K562 (cell line): ENCODE results near the gene DGCR6L. TPM values are rescaled to one million over a fixed set of nuclear protein-coding genes. Genes with fewer than 3 reads are reported as not detected.

Source experiments
- ADNP ChIP-seq: fragments of 200-800 bp; sonication (Bioruptor generic); IDR thresholded peaks from 2 replicates; pipeline ENCODE4 v1.6.1; 2016; ENCODE audit warnings: missing genetic modification characterization, missing compliant biosample characterization
- BDP1 ChIP-seq: IDR thresholded peaks from 3 replicates; pipeline ENCODE4 v1.6.1; 2011; ENCODE audit not compliant: insufficient read length, insufficient read depth
- ETV6 ChIP-seq, 3 experiments: fragments of 150-350 bp in 1 of 3; sonication (generic) in 1 of 3; formaldehyde crosslinking in 1 of 3; IDR thresholded peaks; 2 replicates each; pipeline versions ENCODE4 v1.6.1 to v1.8.0; 2014 to 2022; ENCODE audit warnings: borderline replicate concordance in 2 of 3, low read depth in 2 of 3, antibody characterized with exemption in 1 of 3, low read length in 1 of 3, mild to moderate bottlenecking in 1 of 3, missing genetic modification reagents in 1 of 3
- FOXP4 ChIP-seq: sonication (generic); formaldehyde crosslinking; IDR thresholded peaks from 2 replicates; pipeline ENCODE4 v1.8.0; 2022; ENCODE audit warnings: mild to moderate bottlenecking, missing genetic modification reagents, borderline replicate concordance
- GABPB2 ChIP-seq: fragments of 250-450 bp; sonication (Bioruptor Pico); conservative IDR thresholded peaks from 2 replicates; pipeline ENCODE4 v1.5.1; 2021; ENCODE audit warnings: mild to moderate bottlenecking
- ILK ChIP-seq: fragments of 450-650 bp; IDR thresholded peaks from 2 replicates; pipeline ENCODE4 v1.6.1; 2016; ENCODE audit warnings: missing genetic modification characterization, low read depth, mild to moderate bottlenecking, missing compliant biosample characterization, moderate library complexity, borderline replicate concordance
- MAFF ChIP-seq: IDR thresholded peaks from 2 replicates; pipeline ENCODE4 v1.6.1; 2012; ENCODE audit warnings: low read length, improper control_type of control experiment
- MLX ChIP-seq, 2 experiments: fragments of 450-650 bp in 1 of 2; sonication (generic) in 1 of 2; formaldehyde crosslinking; conservative IDR thresholded peaks; 2 replicates each; pipeline versions ENCODE4 v1.4.0 to v1.8.1; 2020 to 2022; ENCODE audit warnings: mild to moderate bottlenecking in 1 of 2, missing genetic modification reagents in 1 of 2
- NFYB ChIP-seq: IDR thresholded peaks from 2 replicates; pipeline ENCODE4 v1.6.1; 2011; ENCODE audit warnings: mild to moderate bottlenecking, moderate library complexity; ENCODE audit not compliant: insufficient read length; ENCODE audit errors: extremely low read depth
- RBM39 ChIP-seq: fragments of 200-400 bp; formaldehyde crosslinking; optimal IDR thresholded peaks from 2 replicates; pipeline ENCODE3; 2018; ENCODE audit warnings: low read depth, low read length
- RFX1 ChIP-seq: fragments of 450-650 bp; IDR thresholded peaks from 2 replicates; pipeline ENCODE4 v1.6.1; 2016; ENCODE audit warnings: mild to moderate bottlenecking, moderate library complexity
- SMAD2 ChIP-seq: fragments of 150-350 bp; IDR thresholded peaks from 2 replicates; pipeline ENCODE4 v1.6.1; 2014; ENCODE audit warnings: low read depth, mild to moderate bottlenecking, low read length
- SRSF1 ChIP-seq: fragments of 200-400 bp; formaldehyde crosslinking; IDR thresholded peaks from 2 replicates; pipeline ENCODE4 v1.6.1; 2017; ENCODE audit warnings: mild to moderate bottlenecking, low read depth, low read length, moderate library complexity
- THAP12 ChIP-seq: fragments of 250-450 bp; sonication (Bioruptor Pico); IDR thresholded peaks from 2 replicates; pipeline ENCODE4 v1.9.0; 2021; ENCODE audit warnings: mild to moderate bottlenecking, inconsistent platforms
- WHSC1 ChIP-seq: IDR thresholded peaks from one replicate; pipeline ENCODE4 v1.6.1; 2012; ENCODE audit warnings: low read length, control low read depth, inconsistent platforms
- ZC3H8 ChIP-seq: fragments of 450-650 bp; IDR thresholded peaks from 2 replicates; pipeline ENCODE4 v1.6.1; 2017
- ZNF143 ChIP-seq: sonication (generic); formaldehyde crosslinking; IDR thresholded peaks from 2 replicates; pipeline ENCODE4 v1.9.0; 2022; ENCODE audit warnings: mild to moderate bottlenecking, missing genetic modification reagents
- ZNF274 ChIP-seq: IDR thresholded peaks from 2 replicates; pipeline ENCODE4 v1.6.1; 2011; ENCODE audit warnings: low read depth, mild to moderate bottlenecking, low read length, moderate library complexity, borderline replicate concordance
- ZNF277 ChIP-seq: fragments of 250-450 bp; sonication (Bioruptor Pico); IDR thresholded peaks from 2 replicates; pipeline ENCODE4 v1.8.0; 2022; ENCODE audit warnings: inconsistent platforms, mild to moderate bottlenecking, moderate library complexity, borderline replicate concordance
- ZNF717 ChIP-seq: fragments of 250-450 bp; sonication (Bioruptor Pico); IDR thresholded peaks from 2 replicates; pipeline ENCODE4 v1.5.0; 2021
- ZNF75A ChIP-seq: fragments of 450-650 bp; formaldehyde crosslinking; IDR thresholded peaks from 2 replicates; pipeline ENCODE4 v1.4.0; 2020; ENCODE audit warnings: mild to moderate bottlenecking
- polyA plus RNA-seq, 8 experiments: library from polyadenylated mRNA; depleted of rRNA in 4 of 8; stranded (reverse) in 5 of 8; unstranded in 3 of 8; fragments of >200 nt; fragmentation: Nextera tagmentation in 2 of 8; fragmentation: Illumina TruSeq in 1 of 8; extraction: Ambion mirVana in 2 of 8; extraction: Trizol in 1 of 8; gene quantifications; 2 replicates each; pipeline versions ENCODE4 v1.2.1 to v1.2.3, GENCODE V29; 2011 to 2014; ENCODE audit warnings: inconsistent platforms in 1 of 8, missing spikeins in 1 of 8
- total RNA-seq, 7 experiments: library from RNA; depleted of rRNA in 6 of 7; stranded (reverse); fragments of >200 nt in 6 of 7; fragmentation: Illumina TruSeq in 2 of 7; extraction: Trizol in 2 of 7; gene quantifications; 2 replicates each; pipeline versions ENCODE4 v1.2.1 to v1.2.3, GENCODE V29; 2011 to 2021; ENCODE audit warnings: low replicate concordance in 1 of 7

Gene DGCR6L
- total and polyA plus RNA-seq, 9 of the 15 experiments (the other 6 are each of a cell fraction or from before 2014, with no cell fraction given): 3.6 to 151 (median 51.0) TPM

GRCh38 chr22:20298803-20299745 is 20.8 kb downstream of the DGCR6L start (continued):
- TF ChIP-seq WHSC1 (no peak), ZC3H8 (no peak), ILK (tag) (no peak), NFYB (no peak), GABPB2 (CRISPR knock-in tag) (no peak; the same call in 1 of the 2 replicates), SMAD2 (no peak), ADNP (no peak), RBM39 (no peak), FOXP4 (CRISPR knock-in tag) (no peak), ZNF143 (CRISPR knock-in tag) (no peak), ETV6 (IDR thresholded peaks at IDR 0.05; ENCODE audit: borderline replicate concordance in 1 of 2, low read depth in 2 of 2, low read length in 1 of 2) (no peak), ETV6 (CRISPR knock-in tag; IDR thresholded peaks at IDR 0.05; ENCODE audit: borderline replicate concordance) (no peak), ZNF717 (CRISPR knock-in tag) (no peak), MLX (CRISPR knock-in tag; conservative IDR thresholded peaks at IDR 0.05) (peak in 1 of 2 experiments; percentile 56; a peak in 2 of 4 replicates), ZNF75A (CRISPR knock-in tag) (no peak), MAFF (no peak), RFX1 (no peak), ZNF274 (no peak), BDP1 (no peak), THAP12 (CRISPR knock-in tag) (peak; percentile 90; the same call in 1 of the 2 replicates), SRSF1 (no peak), ZNF277 (CRISPR knock-in tag) (0 out of 2 replicates have a peak, but pooled peaks have one; percentile 79)
